ENCODE measurements around the gene ARHGAP26. TPM values are rescaled to one million over a fixed set of nuclear protein-coding genes. Genes with fewer than 3 reads are reported as not detected.

Gene ARHGAP26
- total and polyA plus RNA-seq, 2 of the 4 experiments (the other 2 are of a cell fraction), result 0.54 to 0.56 TPM

DNA sequence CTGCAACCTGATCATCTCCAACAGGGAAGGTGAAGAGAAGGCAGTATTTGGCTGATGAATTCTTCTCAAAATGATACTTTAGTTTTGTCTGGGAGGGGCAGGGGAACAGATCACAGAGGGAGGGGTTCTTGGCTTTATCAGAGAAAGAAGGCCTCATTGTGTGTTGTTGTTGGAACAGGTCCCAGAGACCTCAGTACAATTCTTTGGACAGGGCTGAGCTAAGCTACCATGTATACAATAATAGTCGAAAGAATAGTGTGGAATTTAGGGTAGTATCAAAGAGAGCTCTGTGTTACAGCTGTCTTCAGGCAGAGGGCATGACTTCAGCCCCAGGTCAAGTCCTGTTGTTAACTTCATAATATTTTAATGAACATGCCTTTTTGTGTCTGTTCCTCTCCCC is 39.9 kb downstream of the ARHGAP26 start:
- H3K4me1 ChIP-seq (ENCODE audit: control insufficient read depth, insufficient read depth, low read length), result peaks cover 3% of the 10 kb centered on the region; the same call in 1 of the 2 replicates
- no peak overlapping the region for H2BK15ac ChIP-seq (ENCODE audit: low read depth, low read length)
- dilution Hi-C loops (cut with HindIII; ENCODE audit: low sequenced_read_pairs, unreplicated experiment) (no loop called here), intact Hi-C loops (cut with micrococcal nuclease) (no loop called here), in situ Hi-C loops (cut with MboI; ENCODE audit: low sequenced_read_pairs) (no loop called here)
- no peaks in the 10 kb centered on the region for H3K36me3 ChIP-seq (ENCODE audit: control insufficient read depth, insufficient read depth, low read length)
- no peak overlapping the region for H4K5ac ChIP-seq (ENCODE audit: low read depth, low read length)
- peaks cover 3% of the 10 kb centered on the region; the same call in 1 of the 2 replicates for H3K27me3 ChIP-seq (ENCODE audit: control insufficient read depth, insufficient read depth, low read length)
- no peak overlapping the region for H2AFZ ChIP-seq (replicated peaks; ENCODE audit: low read length, poor library complexity)
- no peak overlapping the region for H3K4me3 ChIP-seq (ENCODE audit: insufficient read depth, low read depth, low read length)
- no peak overlapping the region for H2BK5ac ChIP-seq (ENCODE audit: low read depth, low read length, poor library complexity, severe bottlenecking)
- WGBS, 2 experiments (ENCODE audit: extremely low coverage in 2 of 2, insufficient read length in 1 of 2), result no CpG with 5 or more reads among the region's 1 CpG
- DNase-seq (peak; percentile 18), ATAC-seq (ENCODE audit: low read depth) (no peak; the same call in 1 of the 2 replicates)
- H4K8ac ChIP-seq (ENCODE audit: low read depth in 2 of 2, low read length in 2 of 2), result no peak overlapping the region
- no peak overlapping the region for H2AK9ac ChIP-seq (replicated peaks; ENCODE audit: low read depth, low read length, poor library complexity)
- H3K23ac ChIP-seq (ENCODE audit: low read depth, low read length), result no peak overlapping the region
- no peak overlapping the region for H3K9ac ChIP-seq (ENCODE audit: low read depth, low read length)
- BruUV-seq (replicated peaks), result no TSS peak
- no peak overlapping the region for H4K91ac ChIP-seq (ENCODE audit: insufficient read depth, low read depth, low read length)
- no peaks in the 10 kb centered on the region for H3K9me3 ChIP-seq (ENCODE audit: control insufficient read depth, insufficient read depth, low read length)
- no peak overlapping the region for H3K27ac ChIP-seq (ENCODE audit: insufficient read depth, low read length)
- TF ChIP-seq, protein P1, sequence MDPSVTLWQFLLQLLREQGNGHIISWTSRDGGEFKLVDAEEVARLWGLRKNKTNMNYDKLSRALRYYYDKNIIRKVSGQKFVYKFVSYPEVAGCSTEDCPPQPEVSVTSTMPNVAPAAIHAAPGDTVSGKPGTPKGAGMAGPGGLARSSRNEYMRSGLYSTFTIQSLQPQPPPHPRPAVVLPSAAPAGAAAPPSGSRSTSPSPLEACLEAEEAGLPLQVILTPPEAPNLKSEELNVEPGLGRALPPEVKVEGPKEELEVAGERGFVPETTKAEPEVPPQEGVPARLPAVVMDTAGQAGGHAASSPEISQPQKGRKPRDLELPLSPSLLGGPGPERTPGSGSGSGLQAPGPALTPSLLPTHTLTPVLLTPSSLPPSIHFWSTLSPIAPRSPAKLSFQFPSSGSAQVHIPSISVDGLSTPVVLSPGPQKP (IDR thresholded peaks at IDR 0.05; ENCODE audit: borderline replicate concordance, low read depth, low read length), result no peak
- no peak for TF ChIP-seq CEBPB (IDR thresholded peaks at IDR 0.05; ENCODE audit: low read depth, low read length)
- no peak for TF ChIP-seq RCOR1 (IDR thresholded peaks at IDR 0.05; ENCODE audit: insufficient replicate concordance, low read length)
- no peak for TF ChIP-seq RFX5 (IDR thresholded peaks at IDR 0.05; ENCODE audit: low read depth, low read length)
- TF ChIP-seq MAFK (IDR thresholded peaks at IDR 0.05; ENCODE audit: low read depth, low read length), result no peak
- TF ChIP-seq RAD21 (IDR thresholded peaks at IDR 0.05; ENCODE audit: low read length), result no peak
- TF ChIP-seq POLR2A (IDR thresholded peaks at IDR 0.05; ENCODE audit: low read depth, low read length), result no peak
- no peak for TF ChIP-seq CHD1 (IDR thresholded peaks at IDR 0.05; ENCODE audit: low read depth, low read length)
- no peak for TF ChIP-seq MXI1 (IDR thresholded peaks at IDR 0.05; ENCODE audit: borderline replicate concordance, low read depth, low read length)
- no peaks in the 10 kb centered on the region for H3K9me1 ChIP-seq (ENCODE audit: insufficient read depth, low read length)
- no peak overlapping the region for H2BK120ac ChIP-seq (ENCODE audit: low read depth, low read length)
- no peak overlapping the region for H3K56ac ChIP-seq (ENCODE audit: extremely low read depth, insufficient read depth, low read length)
- H2AK5ac ChIP-seq (ENCODE audit: low read depth, low read length), result no peak overlapping the region
- H4K20me1 ChIP-seq (ENCODE audit: insufficient read depth, low read length), result no peaks in the 10 kb centered on the region
- H3K4me2 ChIP-seq (ENCODE audit: low read depth, low read length), result no peak overlapping the region
- H3K4ac ChIP-seq (ENCODE audit: low read depth, low read length), result no peak overlapping the region
- ChIA-PET POLR2A (ENCODE audit: unreplicated experiment) (no interaction called here), CTCF (no interaction called here)
- no peaks in the 10 kb centered on the region for H3K79me1 ChIP-seq (ENCODE audit: low read depth in 1 of 2, low read length in 2 of 2)
- no peak overlapping the region for H3K18ac ChIP-seq (ENCODE audit: low read depth, low read length)
- H3K14ac ChIP-seq (replicated peaks; ENCODE audit: low read depth, low read length), result no peak overlapping the region
- no peak overlapping the region for H2BK20ac ChIP-seq (ENCODE audit: low read depth, low read length)
